Umbilical cord (tissue), 2 donors: Measurements from ENCODE around the gene INSIG2. TPM values are rescaled to one million over a fixed set of nuclear protein-coding genes. Genes with fewer than 3 reads are reported as not detected.

Experiments
- DNase-seq: peaks from one replicate; pipeline ENCODE4 v3.0.0-alpha.2; 2015; ENCODE audit warnings: low spot score
- total RNA-seq: library from RNA; depleted of rRNA; stranded (reverse); fragments of >200 nt; gene quantifications from one replicate; pipeline ENCODE4 v1.2.3, GENCODE V29; 2014; ENCODE audit warnings: low replicate concordance; ENCODE audit not compliant: insufficient read depth

The INSIG2 gene
- total RNA-seq, 1 donor from 2014 or later, result 41.7 TPM

GRCh38 chr2:118127250-118127649 is 39.0 kb downstream of the INSIG2 start:
- DNase-seq, result no peak

- DNase-seq, result no peak
Measured at GRCh38 chr2:118128826-118129225, 40.6 kb downstream of the INSIG2 start.

- no peak for DNase-seq
Measured at GRCh38 chr2:118130385-118130784, 42.1 kb downstream of the INSIG2 start.

- no peak for DNase-seq
Measured at GRCh38 chr2:118131771-118132170, 43.5 kb downstream of the INSIG2 start.

- DNase-seq, result no peak
Measured at GRCh38 chr2:118133916-118134315, 45.6 kb downstream of the INSIG2 start.

- DNase-seq, result no peak
Measured at GRCh38 chr2:118134650-118135049, 46.4 kb downstream of the INSIG2 start.

- DNase-seq, result no peak
Measured at GRCh38 chr2:118145207-118145606, 56.9 kb downstream of the INSIG2 start.

- DNase-seq, result no peak
Measured at GRCh38 chr2:118145806-118146205, 57.5 kb downstream of the INSIG2 start.

- DNase-seq, result no peak
Measured at GRCh38 chr2:118146315-118147283, 58.3 kb downstream of the INSIG2 start.

- no peak for DNase-seq
Measured at GRCh38 chr2:118148133-118148532, 59.9 kb downstream of the INSIG2 start.

- DNase-seq, result no peak
Measured at GRCh38 chr2:118148809-118149208, 60.5 kb downstream of the INSIG2 start.

- no peak for DNase-seq
Measured at GRCh38 chr2:118150294-118150693, 62.0 kb downstream of the INSIG2 start.

GRCh38 chr2:118151831-118152230 is 63.6 kb downstream of the INSIG2 start:
- no peak for DNase-seq

- no peak for DNase-seq
Measured at GRCh38 chr2:118153433-118153832, 65.2 kb downstream of the INSIG2 start.

- DNase-seq, result no peak
Measured at GRCh38 chr2:118154176-118154575, 65.9 kb downstream of the INSIG2 start.

Other genes starting within 250 kb of the INSIG2 start
- 24.1 TPM for gene CCDC93, start 74.4 kb upstream of the INSIG2 start, total RNA-seq